NCI-H460 (cell line): ENCODE measurements around the gene KNTC1. TPM values are rescaled to one million over a fixed set of nuclear protein-coding genes. Genes with fewer than 3 reads are reported as not detected.
"Not testable (repeated sequence)": the region's sequence is repeated elsewhere in the genome, so short reads cannot be mapped to it uniquely, and the experiment has no call there.

Source experiments
- DNase-seq: peaks from one replicate; pipeline ENCODE4 v3.0.0-alpha.2; 2016; ENCODE audit warnings: low read depth; ENCODE audit errors: extremely low read depth
- total RNA-seq: library from RNA; depleted of rRNA; stranded (reverse); fragments of >200 nt; shearing (Covaris generic); gene quantifications from 2 replicates; pipeline ENCODE4 v1.2.3, GENCODE V29; 2014

Gene KNTC1
- total RNA-seq, 1 experiment from 2014 or later: 51.0 TPM

GRCh38 chr12:122506393-122506938 lies 20.6 kb upstream of the KNTC1 start:
- DNase-seq: no peak

GRCh38 chr12:122508163-122508562 lies 18.9 kb upstream of the KNTC1 start:
- DNase-seq: no peak

DNA sequence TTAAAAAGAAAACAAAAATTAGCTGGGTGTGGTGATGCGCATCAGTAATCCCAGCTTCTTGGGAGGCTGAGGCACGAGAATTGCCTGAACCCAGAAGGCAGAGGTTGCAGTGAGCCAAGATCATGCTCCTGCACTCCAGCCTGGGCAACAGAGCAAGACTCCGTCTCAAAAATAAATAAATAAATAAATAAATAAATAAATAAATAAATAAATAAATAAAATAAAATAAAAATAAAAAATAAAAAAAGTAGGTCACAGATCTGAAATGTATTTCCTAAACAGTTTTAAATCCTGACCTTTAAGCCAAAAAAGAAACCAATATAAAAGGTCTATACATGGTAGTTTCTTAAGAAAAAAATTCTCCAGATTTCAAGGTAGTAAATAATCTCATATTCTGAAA lies 14.0 kb upstream of the KNTC1 start:
- not testable (repeated sequence) for DNase-seq

DNA sequence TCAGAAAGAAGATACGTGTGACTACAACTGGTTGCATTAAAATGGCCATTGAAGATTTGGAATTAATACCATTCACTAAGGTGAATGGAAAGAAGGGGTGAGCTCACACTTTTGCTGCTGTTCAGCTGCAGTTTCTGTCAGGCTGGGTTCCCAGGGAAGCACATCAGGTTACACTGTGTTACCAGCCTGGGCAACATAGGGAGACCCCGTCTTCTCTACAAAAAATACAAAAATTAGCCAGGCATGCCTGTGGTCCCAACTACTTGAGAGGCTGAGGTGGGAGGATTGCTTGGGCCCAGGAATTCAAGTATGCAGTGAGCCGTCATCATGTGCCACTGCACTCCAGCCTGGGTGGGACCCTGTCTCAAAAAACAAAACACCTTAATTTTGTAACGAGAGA lies 13.4 kb upstream of the KNTC1 start:
- DNase-seq: no peak

DNA sequence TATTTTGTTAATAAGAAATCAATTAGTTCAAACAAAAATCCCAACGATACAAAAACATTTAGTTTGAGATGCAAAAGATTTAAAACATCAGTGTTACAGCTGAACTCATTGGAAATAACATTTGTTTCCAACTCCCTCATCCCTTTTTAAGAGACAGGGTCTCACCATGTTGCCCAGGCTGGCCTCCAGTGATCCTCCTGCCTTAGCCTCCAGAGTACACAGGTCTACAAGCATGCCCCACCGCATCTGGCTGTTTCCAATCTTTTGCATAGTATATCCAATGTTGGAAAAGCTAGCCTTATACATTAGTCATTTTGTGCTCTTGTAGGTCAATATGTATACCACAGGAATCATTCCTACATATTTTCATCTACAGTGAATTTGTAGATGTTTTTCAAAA lies 11.8 kb upstream of the KNTC1 start:
- DNase-seq: no peak

DNA sequence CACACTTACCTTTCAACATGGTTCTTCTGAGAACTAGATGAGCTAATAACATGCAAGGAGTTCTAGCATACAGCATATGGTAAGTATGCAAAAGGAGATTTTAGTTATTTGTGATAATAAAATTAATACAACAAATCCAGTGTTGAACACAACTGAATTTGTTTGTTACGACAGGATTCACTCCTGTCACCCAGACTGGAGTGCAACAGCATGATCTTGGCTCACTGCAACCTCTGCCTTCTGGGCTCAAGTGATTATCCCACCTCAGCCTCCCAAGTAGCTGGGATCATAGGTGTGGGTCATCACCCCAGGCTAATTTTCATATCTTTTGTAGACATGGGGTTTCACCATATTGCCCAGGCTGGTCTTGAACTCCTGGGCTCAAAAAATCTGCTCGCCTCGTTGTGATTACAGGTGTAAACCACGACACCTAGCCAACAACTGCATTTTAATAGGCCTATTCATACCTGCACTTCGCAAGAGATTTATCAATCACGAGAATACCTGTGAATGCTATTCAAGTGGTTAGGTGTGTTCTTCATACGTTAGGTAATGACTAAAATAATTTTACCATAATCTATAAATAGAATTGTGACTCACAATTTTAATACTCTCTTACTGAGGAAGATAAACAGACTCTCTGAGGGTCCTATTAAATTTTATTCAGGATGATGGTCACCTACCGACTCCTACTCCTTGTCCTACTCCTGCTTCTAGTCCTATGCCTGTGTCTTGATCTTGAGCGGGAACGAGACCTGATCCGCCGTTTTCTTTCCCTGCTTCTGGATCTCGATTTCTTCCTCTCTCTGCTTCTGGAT lies 10.3 kb upstream of the KNTC1 start:
- no peak for DNase-seq

GRCh38 chr12:122517877-122518276 lies 9.2 kb upstream of the KNTC1 start:
- DNase-seq: no peak

- no peak for DNase-seq
Observed at GRCh38 chr12:122518908-122519307, 8.1 kb upstream of the KNTC1 start.

- no peak for DNase-seq
Observed at GRCh38 chr12:122519418-122519817, 7.6 kb upstream of the KNTC1 start.

- DNase-seq: no peak
Observed at GRCh38 chr12:122520676-122521075, 6.4 kb upstream of the KNTC1 start.

GRCh38 chr12:122523280-122523679 lies 3.8 kb upstream of the KNTC1 start:
- no peak for DNase-seq

DNA sequence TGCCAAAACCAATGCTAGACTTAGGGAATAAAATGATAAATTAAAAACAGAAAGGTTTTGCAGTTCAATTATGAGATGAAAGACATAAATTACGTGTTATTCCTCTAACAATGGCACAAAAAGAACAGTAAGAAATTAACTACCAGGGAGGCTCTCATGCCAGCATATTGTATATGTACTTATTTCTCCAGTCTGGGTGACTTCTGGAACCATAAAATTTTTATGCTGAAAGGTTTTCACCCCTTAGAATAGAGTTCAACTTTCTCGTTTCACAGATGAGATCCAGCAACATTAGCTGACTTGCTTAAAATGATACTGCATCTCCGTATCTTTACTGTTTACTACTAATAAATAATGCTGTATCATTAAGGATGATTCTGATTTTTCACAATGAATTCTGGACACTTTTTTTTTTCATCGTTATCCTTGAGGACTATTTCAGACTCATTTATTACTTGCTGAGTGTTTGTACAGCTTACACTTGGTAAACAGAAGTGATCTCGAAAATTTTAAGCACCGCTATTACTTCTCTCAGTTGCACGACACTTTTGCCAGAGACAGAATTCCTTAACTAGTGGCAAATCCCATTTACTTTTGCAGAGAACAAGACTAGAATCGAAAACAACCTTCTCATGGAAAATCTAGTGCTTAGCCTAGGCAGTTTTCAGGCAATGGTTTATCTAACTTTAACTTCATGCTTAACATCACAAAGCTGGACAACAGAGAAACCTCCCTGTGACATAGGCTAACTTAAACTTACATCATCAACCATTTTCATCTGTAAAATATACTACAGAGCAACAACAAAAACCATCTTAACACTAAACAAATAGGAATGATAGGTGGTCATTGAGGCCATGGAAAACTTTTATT lies 3.0 kb upstream of the KNTC1 start:
- DNase-seq: no peak

DNA sequence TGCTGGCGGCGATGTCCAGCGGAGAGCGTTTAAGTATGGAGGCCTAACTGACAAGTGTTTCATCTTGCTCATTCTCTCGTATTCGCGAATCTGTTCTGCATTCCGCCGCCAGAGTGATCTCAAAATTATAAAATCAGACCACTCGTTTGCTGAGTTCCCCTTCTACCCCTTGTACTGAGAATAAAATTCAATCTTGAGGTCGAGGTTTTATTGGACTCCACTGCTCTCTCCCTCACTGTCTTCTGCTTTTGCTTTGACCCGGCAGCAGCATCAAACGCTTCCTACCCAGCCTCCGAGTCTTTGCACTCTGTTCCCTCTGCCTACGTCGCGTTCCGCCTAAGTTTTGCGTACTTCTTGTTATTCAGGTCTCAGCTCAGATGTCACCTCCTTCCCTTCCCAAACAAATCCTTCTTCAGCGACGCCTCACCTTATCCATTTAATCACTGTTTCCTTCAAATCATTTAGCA lies 462 bp downstream of the KNTC1 start:
- no peak for DNase-seq

DNA sequence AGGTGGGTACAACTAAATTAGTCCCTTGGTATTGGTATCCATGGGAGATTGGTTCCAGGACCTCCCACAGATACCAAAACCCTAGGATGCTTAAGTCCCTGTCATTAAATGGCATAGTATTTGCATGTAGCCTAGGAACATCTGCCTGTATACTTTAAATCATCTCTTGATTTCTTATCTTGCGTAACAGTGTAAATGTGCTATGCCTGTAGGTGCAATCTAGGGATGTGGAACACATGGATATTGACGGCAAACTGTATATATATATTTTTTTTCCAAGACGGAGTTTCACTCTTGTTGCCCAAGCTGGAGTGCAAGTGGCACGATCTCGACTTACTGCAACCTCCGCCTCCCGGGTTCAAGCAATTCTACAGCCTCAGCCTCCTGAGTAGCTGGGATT lies 1.5 kb downstream of the KNTC1 start:
- DNase-seq: no peak

DNA sequence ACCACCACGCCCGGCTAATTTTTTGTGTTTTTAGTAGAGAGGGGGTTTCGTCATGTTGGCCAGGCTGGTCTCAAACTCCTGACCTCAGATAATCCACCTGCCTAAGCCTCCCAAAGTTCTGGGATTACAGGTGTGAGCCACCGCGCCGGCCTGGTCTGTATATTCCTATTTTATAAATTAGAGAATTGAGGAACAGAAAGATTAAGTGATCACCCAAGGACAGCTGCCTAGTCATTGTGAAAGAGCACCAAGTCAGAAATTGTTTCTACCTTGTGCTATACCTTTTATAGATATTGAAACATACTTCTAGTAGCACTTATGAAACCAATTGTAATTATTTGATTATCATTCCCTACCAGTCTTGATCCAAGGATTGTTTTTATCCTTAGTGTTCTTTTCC lies 1.9 kb downstream of the KNTC1 start:
- DNase-seq: no peak

GRCh38 chr12:122533856-122534255 lies 6.8 kb downstream of the KNTC1 start:
- DNase-seq: no peak

DNA sequence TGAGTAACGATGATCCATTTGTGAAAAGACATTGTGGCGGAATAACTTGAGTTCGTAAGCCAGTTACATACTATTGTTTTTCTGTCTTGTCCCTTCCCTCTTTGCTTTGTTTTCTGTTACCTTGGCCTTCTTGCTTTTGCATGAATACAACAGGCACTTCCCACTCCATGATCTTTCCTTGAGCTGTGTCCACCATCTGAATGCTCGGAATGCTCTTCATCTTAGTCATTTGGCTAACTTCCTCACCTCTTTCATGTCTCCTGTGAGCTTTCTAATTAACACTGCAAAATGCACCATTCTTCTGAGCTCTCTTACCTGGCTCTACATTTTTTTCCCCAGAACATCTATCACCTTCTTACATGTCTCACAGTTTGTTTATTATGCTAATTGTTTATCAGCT lies 10.0 kb downstream of the KNTC1 start:
- DNase-seq: no peak

GRCh38 chr12:122538496-122538895 lies 11.4 kb downstream of the KNTC1 start:
- DNase-seq: no peak

GRCh38 chr12:122544537-122544936 lies 17.5 kb downstream of the KNTC1 start:
- no peak for DNase-seq

DNA sequence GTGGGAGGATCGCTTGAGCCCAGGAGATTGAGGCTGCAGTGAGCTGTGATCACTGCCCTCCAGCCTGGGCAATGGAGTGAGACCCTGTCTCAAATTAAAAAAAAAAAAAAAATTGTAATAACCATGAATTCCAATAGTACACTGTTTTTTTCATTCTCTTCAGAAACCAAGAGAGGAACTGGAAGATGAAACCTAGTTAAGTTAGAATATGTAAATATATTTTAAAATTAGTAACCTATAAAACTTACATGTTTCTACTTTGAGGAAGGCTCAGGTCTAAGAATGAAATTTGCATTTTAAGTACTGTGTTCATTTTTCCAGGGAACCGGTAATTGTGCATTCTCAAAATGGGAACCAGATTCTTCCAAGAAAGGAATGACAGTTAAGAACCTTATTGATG lies 18.8 kb downstream of the KNTC1 start:
- DNase-seq: no peak

GRCh38 chr12:122547330-122547729 lies 20.3 kb downstream of the KNTC1 start:
- no peak for DNase-seq
